ENCODE results near the gene CDC34.

The CDC34 gene

DNA sequence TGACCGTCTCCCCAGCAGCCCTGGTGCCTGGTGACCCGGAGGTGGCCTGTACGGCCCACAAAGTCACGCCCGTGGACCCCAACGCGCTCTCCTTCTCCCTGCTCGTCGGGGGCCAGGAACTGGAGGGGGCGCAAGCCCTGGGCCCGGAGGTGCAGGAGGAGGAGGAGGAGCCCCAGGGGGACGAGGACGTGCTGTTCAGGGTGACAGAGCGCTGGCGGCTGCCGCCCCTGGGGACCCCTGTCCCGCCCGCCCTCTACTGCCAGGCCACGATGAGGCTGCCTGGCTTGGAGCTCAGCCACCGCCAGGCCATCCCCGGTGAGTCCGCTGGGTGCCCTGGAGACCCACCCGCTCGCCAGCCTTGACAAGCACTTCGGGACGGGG, 33.1 kb upstream of the CDC34 start:
- H3K4me3 ChIP-seq (ENCODE audit: low read length), result no peak overlapping the region
- H3F3A ChIP-seq (ENCODE audit: control insufficient read depth, insufficient read depth), result no peaks in the 10 kb centered on the region
- H3K9me2 ChIP-seq (replicated peaks; ENCODE audit: control insufficient read depth, low read length), result no peaks in the 10 kb centered on the region
- no peak for TF ChIP-seq EZH2phosphoT487 (IDR thresholded peaks at IDR 0.05; ENCODE audit: borderline replicate concordance, low read length)
- TF ChIP-seq, protein P1, sequence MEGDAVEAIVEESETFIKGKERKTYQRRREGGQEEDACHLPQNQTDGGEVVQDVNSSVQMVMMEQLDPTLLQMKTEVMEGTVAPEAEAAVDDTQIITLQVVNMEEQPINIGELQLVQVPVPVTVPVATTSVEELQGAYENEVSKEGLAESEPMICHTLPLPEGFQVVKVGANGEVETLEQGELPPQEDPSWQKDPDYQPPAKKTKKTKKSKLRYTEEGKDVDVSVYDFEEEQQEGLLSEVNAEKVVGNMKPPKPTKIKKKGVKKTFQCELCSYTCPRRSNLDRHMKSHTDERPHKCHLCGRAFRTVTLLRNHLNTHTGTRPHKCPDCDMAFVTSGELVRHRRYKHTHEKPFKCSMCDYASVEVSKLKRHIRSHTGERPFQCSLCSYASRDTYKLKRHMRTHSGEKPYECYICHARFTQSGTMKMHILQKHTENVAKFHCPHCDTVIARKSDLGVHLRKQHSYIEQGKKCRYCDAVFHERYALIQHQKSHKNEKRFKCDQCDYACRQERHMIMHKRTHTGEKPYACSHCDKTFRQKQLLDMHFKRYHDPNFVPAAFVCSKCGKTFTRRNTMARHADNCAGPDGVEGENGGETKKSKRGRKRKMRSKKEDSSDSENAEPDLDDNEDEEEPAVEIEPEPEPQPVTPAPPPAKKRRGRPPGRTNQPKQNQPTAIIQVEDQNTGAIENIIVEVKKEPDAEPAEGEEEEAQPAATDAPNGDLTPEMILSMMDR (IDR thresholded peaks at IDR 0.05; ENCODE audit: low read depth, low read length, poor library complexity, severe bottlenecking), result no peak
- peaks cover under 1% of the 10 kb centered on the region; the same call in 1 of the 2 replicates for H3K9me3 ChIP-seq (ENCODE audit: control insufficient read depth, insufficient read depth, low read length)
- H3K4me2 ChIP-seq (ENCODE audit: low read length), result no peak overlapping the region
- H3K79me2 ChIP-seq (ENCODE audit: control insufficient read depth, low read length), result no peaks in the 10 kb centered on the region
- H3K27me3 ChIP-seq (ENCODE audit: control insufficient read depth, low read length), result peaks cover 8% of the 10 kb centered on the region
- peaks cover 11% of the 10 kb centered on the region for H3K4me1 ChIP-seq (ENCODE audit: control insufficient read depth, low read length)
- H4K20me1 ChIP-seq (ENCODE audit: control insufficient read depth, insufficient read depth, low read depth, low read length), result no peaks in the 10 kb centered on the region
- H3K36me3 ChIP-seq (ENCODE audit: control insufficient read depth, low read length), result no peaks in the 10 kb centered on the region
- no peak overlapping the region for H3K27ac ChIP-seq (ENCODE audit: low read depth, low read length)

DNA sequence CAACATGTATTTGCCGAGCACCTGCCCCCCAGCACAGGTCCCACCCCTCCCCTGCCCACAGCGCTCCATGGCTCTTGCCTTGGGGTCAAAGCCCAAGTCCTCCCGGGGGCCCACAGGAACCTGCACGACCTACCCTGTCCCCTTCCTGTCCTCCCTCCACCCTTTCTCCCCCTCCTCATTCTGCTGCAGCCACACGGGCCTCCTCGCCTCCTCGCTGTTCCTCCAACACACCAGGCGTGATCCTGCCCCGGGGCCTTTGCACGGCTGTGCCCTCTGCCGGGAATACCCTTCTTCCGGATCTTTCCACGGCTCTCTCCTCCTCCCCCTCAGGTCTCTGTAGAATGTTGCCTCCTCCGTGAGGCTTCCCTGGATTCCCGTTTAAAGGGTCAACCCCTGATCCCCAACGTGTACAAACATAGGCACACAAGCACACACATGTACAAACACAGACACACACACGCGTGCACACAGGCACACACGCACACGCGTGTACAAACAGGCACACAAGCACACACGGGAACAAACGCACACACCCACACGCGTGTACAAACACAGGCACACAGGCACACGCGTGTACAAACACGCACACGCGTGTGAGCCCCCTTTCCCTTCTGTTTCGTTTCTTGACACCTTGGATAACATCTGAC, 32.5 kb upstream of the CDC34 start:
- no peak overlapping the region for H3K4me3 ChIP-seq (ENCODE audit: low read length)
- TF ChIP-seq, protein P1 (IDR thresholded peaks at IDR 0.05; ENCODE audit: low read depth, low read length, poor library complexity, severe bottlenecking), result no peak
- TF ChIP-seq EZH2phosphoT487 (IDR thresholded peaks at IDR 0.05; ENCODE audit: borderline replicate concordance, low read length), result no peak
- H3K36me3 ChIP-seq (ENCODE audit: control insufficient read depth, low read length), result no peaks in the 10 kb centered on the region
- no peak overlapping the region for H3K4me2 ChIP-seq (ENCODE audit: low read length)
- no peak overlapping the region for H3K27ac ChIP-seq (ENCODE audit: low read depth, low read length)
- H3K27me3 ChIP-seq (ENCODE audit: control insufficient read depth, low read length), result peaks cover 8% of the 10 kb centered on the region
- peaks cover 11% of the 10 kb centered on the region for H3K4me1 ChIP-seq (ENCODE audit: control insufficient read depth, low read length)
- H4K20me1 ChIP-seq (ENCODE audit: control insufficient read depth, insufficient read depth, low read depth, low read length), result no peaks in the 10 kb centered on the region
- H3K79me2 ChIP-seq (ENCODE audit: control insufficient read depth, low read length), result no peaks in the 10 kb centered on the region
- H3K9me2 ChIP-seq (replicated peaks; ENCODE audit: control insufficient read depth, low read length), result no peaks in the 10 kb centered on the region
- H3F3A ChIP-seq (ENCODE audit: control insufficient read depth, insufficient read depth), result no peaks in the 10 kb centered on the region
- H3K9me3 ChIP-seq (ENCODE audit: control insufficient read depth, insufficient read depth, low read length), result no peaks in the 10 kb centered on the region

GRCh38 chr19:501646-502045, 29.9 kb upstream of the CDC34 start:
- no peaks in the 10 kb centered on the region for H3K9me3 ChIP-seq (ENCODE audit: control insufficient read depth, insufficient read depth, low read length)
- no peaks in the 10 kb centered on the region for H4K20me1 ChIP-seq (ENCODE audit: control insufficient read depth, insufficient read depth, low read depth, low read length)
- TF ChIP-seq, protein P1 (IDR thresholded peaks at IDR 0.05; ENCODE audit: low read depth, low read length, poor library complexity, severe bottlenecking), result no peak
- TF ChIP-seq EZH2phosphoT487 (IDR thresholded peaks at IDR 0.05; ENCODE audit: borderline replicate concordance, low read length), result no peak
- no peaks in the 10 kb centered on the region for H3K79me2 ChIP-seq (ENCODE audit: control insufficient read depth, low read length)
- no peak overlapping the region for H3K4me3 ChIP-seq (ENCODE audit: low read length)
- no peak overlapping the region for H3K27ac ChIP-seq (ENCODE audit: low read depth, low read length)
- no peaks in the 10 kb centered on the region for H3K36me3 ChIP-seq (ENCODE audit: control insufficient read depth, low read length)
- H3K9me2 ChIP-seq (replicated peaks; ENCODE audit: control insufficient read depth, low read length), result no peaks in the 10 kb centered on the region
- H3K27me3 ChIP-seq (ENCODE audit: control insufficient read depth, low read length), result peaks cover 8% of the 10 kb centered on the region
- H3K4me1 ChIP-seq (ENCODE audit: control insufficient read depth, low read length), result peaks cover 18% of the 10 kb centered on the region
- H3K4me2 ChIP-seq (ENCODE audit: low read length), result no peak overlapping the region
- no peaks in the 10 kb centered on the region for H3F3A ChIP-seq (ENCODE audit: control insufficient read depth, insufficient read depth)
